ENCODE measurements around the gene IGF2BP1.

The IGF2BP1 gene

DNA sequence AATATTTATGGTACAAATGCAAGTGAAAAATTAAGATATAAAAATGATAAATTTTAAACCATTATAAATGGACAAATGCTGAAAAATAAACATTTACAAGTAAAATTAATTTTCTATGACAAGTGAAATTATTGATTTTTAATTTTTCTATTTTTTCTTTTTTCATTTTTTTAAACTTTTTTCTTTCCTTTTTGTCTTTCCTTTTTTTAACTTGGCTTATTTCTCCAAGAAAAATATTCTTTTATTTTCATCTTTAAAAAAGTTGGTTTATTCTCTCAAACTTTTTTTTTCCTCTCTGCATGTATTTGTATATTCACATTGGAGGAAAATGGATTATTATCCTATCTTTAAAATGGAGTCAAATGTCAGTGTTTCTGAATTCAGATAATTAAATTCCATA, 3.9 kb upstream of the IGF2BP1 start:
- no peaks in the 10 kb centered on the region for H3K36me3 ChIP-seq (ENCODE audit: insufficient read depth)
- no peak overlapping the region for H2AFZ ChIP-seq (ENCODE audit: low read depth)
- peaks cover 3% of the 10 kb centered on the region; the same call in 1 of the 2 replicates for H3K27me3 ChIP-seq (ENCODE audit: insufficient read depth, low read depth)
- no peaks in the 10 kb centered on the region for H3K4me1 ChIP-seq (ENCODE audit: low read depth, poor library complexity, severe bottlenecking)
- H3K79me2 ChIP-seq (ENCODE audit: insufficient read depth, low read depth), result no peaks in the 10 kb centered on the region
- no peak overlapping the region; the same call in 1 of the 2 replicates for H3K9ac ChIP-seq
- H4K20me1 ChIP-seq (ENCODE audit: insufficient read depth), result no peaks in the 10 kb centered on the region
- no peak overlapping the region for H3K4me3 ChIP-seq (IDR thresholded peaks at IDR 0.05; ENCODE audit: insufficient read depth, low read depth, low read length)
- no peak overlapping the region for H3K27ac ChIP-seq
- TF ChIP-seq, protein P1, sequence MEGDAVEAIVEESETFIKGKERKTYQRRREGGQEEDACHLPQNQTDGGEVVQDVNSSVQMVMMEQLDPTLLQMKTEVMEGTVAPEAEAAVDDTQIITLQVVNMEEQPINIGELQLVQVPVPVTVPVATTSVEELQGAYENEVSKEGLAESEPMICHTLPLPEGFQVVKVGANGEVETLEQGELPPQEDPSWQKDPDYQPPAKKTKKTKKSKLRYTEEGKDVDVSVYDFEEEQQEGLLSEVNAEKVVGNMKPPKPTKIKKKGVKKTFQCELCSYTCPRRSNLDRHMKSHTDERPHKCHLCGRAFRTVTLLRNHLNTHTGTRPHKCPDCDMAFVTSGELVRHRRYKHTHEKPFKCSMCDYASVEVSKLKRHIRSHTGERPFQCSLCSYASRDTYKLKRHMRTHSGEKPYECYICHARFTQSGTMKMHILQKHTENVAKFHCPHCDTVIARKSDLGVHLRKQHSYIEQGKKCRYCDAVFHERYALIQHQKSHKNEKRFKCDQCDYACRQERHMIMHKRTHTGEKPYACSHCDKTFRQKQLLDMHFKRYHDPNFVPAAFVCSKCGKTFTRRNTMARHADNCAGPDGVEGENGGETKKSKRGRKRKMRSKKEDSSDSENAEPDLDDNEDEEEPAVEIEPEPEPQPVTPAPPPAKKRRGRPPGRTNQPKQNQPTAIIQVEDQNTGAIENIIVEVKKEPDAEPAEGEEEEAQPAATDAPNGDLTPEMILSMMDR (conservative IDR thresholded peaks at IDR 0.05; ENCODE audit: low read depth, low read length), result no peak
- H3K4me2 ChIP-seq, result no peak overlapping the region

DNA sequence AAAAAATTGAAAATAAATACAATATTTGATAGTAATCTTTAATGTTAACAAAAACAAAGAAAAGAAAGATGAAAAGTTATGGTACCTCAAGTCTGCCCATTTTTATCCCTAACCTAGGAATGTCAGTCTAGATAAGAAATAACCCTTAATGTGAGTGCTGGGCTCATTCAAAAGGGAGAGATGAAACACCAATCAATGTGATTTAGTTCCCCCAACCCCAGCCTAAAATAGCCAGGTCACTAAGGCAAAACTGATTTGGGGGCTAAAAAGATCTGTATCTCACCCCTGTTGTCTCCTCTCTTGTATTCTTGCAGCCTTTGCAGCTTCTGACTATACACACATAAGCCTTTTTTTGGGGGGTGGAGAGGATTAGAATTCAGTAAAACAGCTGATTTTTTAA, 3.2 kb upstream of the IGF2BP1 start:
- H3K36me3 ChIP-seq (ENCODE audit: insufficient read depth), result no peaks in the 10 kb centered on the region
- TF ChIP-seq, protein P1 (conservative IDR thresholded peaks at IDR 0.05; ENCODE audit: low read depth, low read length), result no peak
- H2AFZ ChIP-seq (ENCODE audit: low read depth), result no peak overlapping the region
- no peak overlapping the region for H3K4me3 ChIP-seq (IDR thresholded peaks at IDR 0.05; ENCODE audit: insufficient read depth, low read depth, low read length)
- H3K27ac ChIP-seq, result no peak overlapping the region
- no peaks in the 10 kb centered on the region for H3K79me2 ChIP-seq (ENCODE audit: insufficient read depth, low read depth)
- H3K9ac ChIP-seq, result no peak overlapping the region
- no peaks in the 10 kb centered on the region for H3K4me1 ChIP-seq (ENCODE audit: low read depth, poor library complexity, severe bottlenecking)
- H3K27me3 ChIP-seq (ENCODE audit: insufficient read depth, low read depth), result peaks cover 3% of the 10 kb centered on the region; the same call in 1 of the 2 replicates
- H3K4me2 ChIP-seq, result no peak overlapping the region
- H4K20me1 ChIP-seq (ENCODE audit: insufficient read depth), result no peaks in the 10 kb centered on the region

- no peak overlapping the region for H3K27ac ChIP-seq
- no peak overlapping the region for H2AFZ ChIP-seq (ENCODE audit: low read depth)
- H3K9ac ChIP-seq, result no peak overlapping the region
- no peaks in the 10 kb centered on the region for H3K4me1 ChIP-seq (ENCODE audit: low read depth, poor library complexity, severe bottlenecking)
- no peak overlapping the region for H3K4me2 ChIP-seq
- peaks cover 3% of the 10 kb centered on the region; the same call in 1 of the 2 replicates for H3K27me3 ChIP-seq (ENCODE audit: insufficient read depth, low read depth)
- no peaks in the 10 kb centered on the region for H3K36me3 ChIP-seq (ENCODE audit: insufficient read depth)
- H3K79me2 ChIP-seq (ENCODE audit: insufficient read depth, low read depth), result no peaks in the 10 kb centered on the region
- TF ChIP-seq, protein P1 (conservative IDR thresholded peaks at IDR 0.05; ENCODE audit: low read depth, low read length), result no peak
- H3K4me3 ChIP-seq (IDR thresholded peaks at IDR 0.05; ENCODE audit: insufficient read depth, low read depth, low read length), result no peak overlapping the region
- H4K20me1 ChIP-seq (ENCODE audit: insufficient read depth), result no peaks in the 10 kb centered on the region
These were observed 2.5 kb upstream of the IGF2BP1 start for GRCh38 chr17:48994549-48995303.

DNA sequence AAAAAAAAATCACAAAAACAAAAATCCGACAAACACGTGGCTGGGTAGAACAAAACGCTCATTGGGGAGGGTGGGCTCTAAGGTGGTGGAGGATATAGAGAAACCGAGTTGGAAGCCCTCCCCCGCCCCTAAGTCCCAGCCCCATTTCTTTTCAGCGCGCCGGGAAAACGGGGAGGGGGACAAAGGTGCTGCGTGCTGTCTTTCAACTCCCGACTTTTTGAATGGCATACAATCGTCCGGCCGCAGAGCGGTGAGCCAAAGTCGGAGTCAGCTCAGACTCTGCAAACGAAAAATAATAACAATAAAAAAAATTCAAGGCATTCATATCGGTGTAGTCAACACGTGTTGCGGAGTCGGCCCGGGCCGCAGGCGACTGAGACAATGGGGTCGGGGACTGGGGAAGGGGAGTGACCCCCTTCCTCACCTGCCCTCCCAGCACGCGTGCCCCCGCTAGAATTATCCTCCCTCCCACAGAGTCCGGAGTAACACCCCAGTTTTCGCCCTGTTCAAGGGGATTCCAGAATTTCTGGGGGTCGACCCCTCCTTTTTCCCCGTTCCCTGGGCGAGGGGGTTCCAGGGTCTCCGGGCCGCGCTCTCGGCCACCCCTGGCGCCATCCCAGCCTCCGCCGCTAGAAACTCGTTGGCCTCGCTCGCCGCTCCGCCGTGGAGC, 1.7 kb upstream of the IGF2BP1 start:
- Histone ChIP-seq H3K36me3 (ENCODE audit: insufficient read depth) (no peaks in the 10 kb centered on the region), H4K20me1 (ENCODE audit: insufficient read depth) (no peaks in the 10 kb centered on the region), H3K4me1 (ENCODE audit: low read depth, poor library complexity, severe bottlenecking) (no peaks in the 10 kb centered on the region), H3K27ac (no peak overlapping the region), H3K4me3 (IDR thresholded peaks at IDR 0.05; ENCODE audit: insufficient read depth, low read depth, low read length) (no peak overlapping the region), H3K9ac (no peak overlapping the region), H3K79me2 (ENCODE audit: insufficient read depth, low read depth) (no peaks in the 10 kb centered on the region), H2AFZ (ENCODE audit: low read depth) (peak overlapping the region; percentile 93; the same call in 1 of the 2 replicates), H3K4me2 (no peak overlapping the region; the same call in 1 of the 2 replicates), H3K27me3 (ENCODE audit: insufficient read depth, low read depth) (peaks cover 3% of the 10 kb centered on the region; the same call in 1 of the 2 replicates)
- TF ChIP-seq, protein P1 (conservative IDR thresholded peaks at IDR 0.05; ENCODE audit: low read depth, low read length), result no peak
